ENCODE data around the gene THAP4. TPM values are rescaled to one million over a fixed set of nuclear protein-coding genes. Genes with fewer than 3 reads are reported as not detected.
"Not testable (repeated sequence)": the region's sequence is repeated elsewhere in the genome, so short reads cannot be mapped to it uniquely, and the experiment has no call there.

Gene THAP4
- total RNA-seq, 4 donors from 2014 or later = 46.4 to 56.2 (median 51.2) TPM

GRCh38 chr2:241668839-241669238 is 31.9 kb upstream of the THAP4 start:
- H3K9me3 ChIP-seq = no peaks in the 10 kb centered on the region
- no peak overlapping the region for H3K4me3 ChIP-seq
- DNase-seq (ENCODE audit: low spot score in 2 of 2) = no peak
- TF ChIP-seq CTCF (IDR thresholded peaks at IDR 0.05) (no peak), EP300 (IDR thresholded peaks at IDR 0.05) (no peak), POLR2AphosphoS5 (IDR thresholded peaks at IDR 0.05) (no peak), POLR2A (IDR thresholded peaks at IDR 0.05) (no peak)
- peaks cover 65% of the 10 kb centered on the region for H3K36me3 ChIP-seq
- H3K27me3 ChIP-seq = no peaks in the 10 kb centered on the region
- H3K27ac ChIP-seq = no peak overlapping the region
- peaks cover 3% of the 10 kb centered on the region for H3K4me1 ChIP-seq
- WGBS = 93% methylated on average over 12 of the region's 12 CpGs

GRCh38 chr2:241668354-241668753 is 31.4 kb upstream of the THAP4 start:
- Histone ChIP-seq H3K36me3 (peaks cover 65% of the 10 kb centered on the region), H3K27ac (no peak overlapping the region), H3K4me1 (peaks cover 3% of the 10 kb centered on the region), H3K9me3 (no peaks in the 10 kb centered on the region), H3K4me3 (no peak overlapping the region), H3K27me3 (no peaks in the 10 kb centered on the region)
- no peak for DNase-seq (ENCODE audit: low spot score in 2 of 2)
- 97% methylated on average over 17 of the region's 21 CpGs for WGBS
- TF ChIP-seq EP300 (IDR thresholded peaks at IDR 0.05) (no peak), POLR2AphosphoS5 (IDR thresholded peaks at IDR 0.05) (no peak), POLR2A (IDR thresholded peaks at IDR 0.05) (no peak), CTCF (IDR thresholded peaks at IDR 0.05) (no peak)

- H3K27me3 ChIP-seq = no peaks in the 10 kb centered on the region
- no peak for DNase-seq (ENCODE audit: low spot score in 2 of 2)
- H3K4me1 ChIP-seq = peaks cover 3% of the 10 kb centered on the region
- H3K4me3 ChIP-seq = no peak overlapping the region
- no peak overlapping the region for H3K27ac ChIP-seq
- H3K9me3 ChIP-seq = no peaks in the 10 kb centered on the region
- H3K36me3 ChIP-seq = peaks cover 54% of the 10 kb centered on the region
- TF ChIP-seq POLR2A (IDR thresholded peaks at IDR 0.05) (no peak), POLR2AphosphoS5 (IDR thresholded peaks at IDR 0.05) (no peak), EP300 (IDR thresholded peaks at IDR 0.05) (no peak), CTCF (IDR thresholded peaks at IDR 0.05) (no peak)
- 84% methylated on average over 30 of the region's 42 CpGs for WGBS
Observed at GRCh38 chr2:241666627-241667400, 29.9 kb upstream of the THAP4 start.

- no peaks in the 10 kb centered on the region for H3K27me3 ChIP-seq
- H3K4me3 ChIP-seq = no peak overlapping the region
- no peak for TF ChIP-seq CTCF (IDR thresholded peaks at IDR 0.05)
- no peak for TF ChIP-seq POLR2AphosphoS5 (IDR thresholded peaks at IDR 0.05)
- no peak for TF ChIP-seq EP300 (IDR thresholded peaks at IDR 0.05)
- TF ChIP-seq POLR2A (IDR thresholded peaks at IDR 0.05) = no peak
- no peak overlapping the region for H3K27ac ChIP-seq
- H3K36me3 ChIP-seq = peaks cover 53% of the 10 kb centered on the region
- no peaks in the 10 kb centered on the region for H3K9me3 ChIP-seq
- DNase-seq (ENCODE audit: low spot score in 2 of 2) = no peak
- 84% methylated on average over 23 of the region's 23 CpGs for WGBS
- H3K4me1 ChIP-seq = peaks cover 3% of the 10 kb centered on the region
Observed at GRCh38 chr2:241665731-241666440, 28.9 kb upstream of the THAP4 start.

- H3K9me3 ChIP-seq; H3K27ac ChIP-seq; H3K27me3 ChIP-seq; DNase-seq (ENCODE audit: low spot score in 2 of 2); H3K4me1 ChIP-seq; H3K4me3 ChIP-seq: not testable (repeated sequence)
- H3K36me3 ChIP-seq = peaks cover 51% of the 10 kb centered on the region
- 90% methylated on average over 24 of the region's 24 CpGs for WGBS
Observed at GRCh38 chr2:241662731-241663130, 25.8 kb upstream of the THAP4 start.
